ENCODE results near the gene OAS2.

DNA sequence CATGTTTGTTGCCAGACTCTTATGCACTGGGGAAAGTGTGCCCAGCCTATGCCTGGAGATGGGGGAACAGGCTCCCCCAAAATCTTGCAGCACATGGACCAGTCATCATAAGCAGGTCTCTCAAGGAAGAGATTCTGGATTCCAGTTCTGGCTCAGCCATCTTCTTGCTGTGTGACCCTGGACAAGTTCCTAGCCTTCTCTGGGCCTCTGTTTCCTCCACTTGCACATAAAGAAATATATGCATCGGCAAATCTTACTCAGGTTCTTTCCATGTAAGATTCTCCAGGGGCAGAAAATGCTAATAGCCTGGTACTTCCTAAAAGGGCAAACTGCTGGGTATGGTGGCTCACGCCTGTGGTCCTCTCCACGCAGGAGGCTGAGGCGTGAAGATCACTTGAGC lies 32.8 kb upstream of the OAS2 start:
- no peak for TF ChIP-seq POLR2A (IDR thresholded peaks at IDR 0.05; ENCODE audit: low read depth, low read length)
- TF ChIP-seq, protein P1, sequence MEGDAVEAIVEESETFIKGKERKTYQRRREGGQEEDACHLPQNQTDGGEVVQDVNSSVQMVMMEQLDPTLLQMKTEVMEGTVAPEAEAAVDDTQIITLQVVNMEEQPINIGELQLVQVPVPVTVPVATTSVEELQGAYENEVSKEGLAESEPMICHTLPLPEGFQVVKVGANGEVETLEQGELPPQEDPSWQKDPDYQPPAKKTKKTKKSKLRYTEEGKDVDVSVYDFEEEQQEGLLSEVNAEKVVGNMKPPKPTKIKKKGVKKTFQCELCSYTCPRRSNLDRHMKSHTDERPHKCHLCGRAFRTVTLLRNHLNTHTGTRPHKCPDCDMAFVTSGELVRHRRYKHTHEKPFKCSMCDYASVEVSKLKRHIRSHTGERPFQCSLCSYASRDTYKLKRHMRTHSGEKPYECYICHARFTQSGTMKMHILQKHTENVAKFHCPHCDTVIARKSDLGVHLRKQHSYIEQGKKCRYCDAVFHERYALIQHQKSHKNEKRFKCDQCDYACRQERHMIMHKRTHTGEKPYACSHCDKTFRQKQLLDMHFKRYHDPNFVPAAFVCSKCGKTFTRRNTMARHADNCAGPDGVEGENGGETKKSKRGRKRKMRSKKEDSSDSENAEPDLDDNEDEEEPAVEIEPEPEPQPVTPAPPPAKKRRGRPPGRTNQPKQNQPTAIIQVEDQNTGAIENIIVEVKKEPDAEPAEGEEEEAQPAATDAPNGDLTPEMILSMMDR (IDR thresholded peaks at IDR 0.05 in 2 of 3, conservative IDR thresholded peaks at IDR 0.05 in 1 of 3; ENCODE audit: control insufficient read depth in 2 of 3, extremely low read depth in 1 of 3, insufficient read depth in 1 of 3, low read depth in 3 of 3, low read length in 3 of 3), result no peak
